Prostate gland (tissue), 2 donors: ENCODE measurements around the gene ADK.

ENCODE experiments used
- POLR2AphosphoS5 ChIP-seq: sonication (generic); formaldehyde crosslinking; IDR thresholded peaks from one replicate; pipeline ENCODE4 v1.6.1; 2017; ENCODE audit warnings: antibody characterized with exemption
- TF ChIP-seq, protein P1 (sequence below), 4 experiments: fragments of 200-600 bp in 2 of 4; fragments of 450-650 bp in 2 of 4; sonication (generic) in 2 of 4; IDR thresholded peaks; 1 replicate in 3 of 4; 2 replicates in 1 of 4; pipeline ENCODE4 v1.5.1; 2016 to 2019; ENCODE audit warnings: antibody characterized with exemption in 4 of 4, mild to moderate bottlenecking in 2 of 4, moderate library complexity in 2 of 4

GRCh38 chr10:74111799-74112198 lies 39.2 kb upstream of the ADK start:
- TF ChIP-seq, protein P1, sequence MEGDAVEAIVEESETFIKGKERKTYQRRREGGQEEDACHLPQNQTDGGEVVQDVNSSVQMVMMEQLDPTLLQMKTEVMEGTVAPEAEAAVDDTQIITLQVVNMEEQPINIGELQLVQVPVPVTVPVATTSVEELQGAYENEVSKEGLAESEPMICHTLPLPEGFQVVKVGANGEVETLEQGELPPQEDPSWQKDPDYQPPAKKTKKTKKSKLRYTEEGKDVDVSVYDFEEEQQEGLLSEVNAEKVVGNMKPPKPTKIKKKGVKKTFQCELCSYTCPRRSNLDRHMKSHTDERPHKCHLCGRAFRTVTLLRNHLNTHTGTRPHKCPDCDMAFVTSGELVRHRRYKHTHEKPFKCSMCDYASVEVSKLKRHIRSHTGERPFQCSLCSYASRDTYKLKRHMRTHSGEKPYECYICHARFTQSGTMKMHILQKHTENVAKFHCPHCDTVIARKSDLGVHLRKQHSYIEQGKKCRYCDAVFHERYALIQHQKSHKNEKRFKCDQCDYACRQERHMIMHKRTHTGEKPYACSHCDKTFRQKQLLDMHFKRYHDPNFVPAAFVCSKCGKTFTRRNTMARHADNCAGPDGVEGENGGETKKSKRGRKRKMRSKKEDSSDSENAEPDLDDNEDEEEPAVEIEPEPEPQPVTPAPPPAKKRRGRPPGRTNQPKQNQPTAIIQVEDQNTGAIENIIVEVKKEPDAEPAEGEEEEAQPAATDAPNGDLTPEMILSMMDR (IDR thresholded peaks at IDR 0.05) = no peak
- TF ChIP-seq POLR2AphosphoS5 = no peak
